ENCODE measurements around the gene MAPK13.

- TF ChIP-seq ZNF521 (tag by site-specific recombination; IDR thresholded peaks at IDR 0.05) (no peak), OSR2 (tag by site-specific recombination; IDR thresholded peaks at IDR 0.05) (no peak), ZSCAN5A (tag by site-specific recombination; IDR thresholded peaks at IDR 0.05) (no peak), ZBTB21 (tag by site-specific recombination; IDR thresholded peaks at IDR 0.05) (no peak)
- TF ChIP-seq, protein P1, sequence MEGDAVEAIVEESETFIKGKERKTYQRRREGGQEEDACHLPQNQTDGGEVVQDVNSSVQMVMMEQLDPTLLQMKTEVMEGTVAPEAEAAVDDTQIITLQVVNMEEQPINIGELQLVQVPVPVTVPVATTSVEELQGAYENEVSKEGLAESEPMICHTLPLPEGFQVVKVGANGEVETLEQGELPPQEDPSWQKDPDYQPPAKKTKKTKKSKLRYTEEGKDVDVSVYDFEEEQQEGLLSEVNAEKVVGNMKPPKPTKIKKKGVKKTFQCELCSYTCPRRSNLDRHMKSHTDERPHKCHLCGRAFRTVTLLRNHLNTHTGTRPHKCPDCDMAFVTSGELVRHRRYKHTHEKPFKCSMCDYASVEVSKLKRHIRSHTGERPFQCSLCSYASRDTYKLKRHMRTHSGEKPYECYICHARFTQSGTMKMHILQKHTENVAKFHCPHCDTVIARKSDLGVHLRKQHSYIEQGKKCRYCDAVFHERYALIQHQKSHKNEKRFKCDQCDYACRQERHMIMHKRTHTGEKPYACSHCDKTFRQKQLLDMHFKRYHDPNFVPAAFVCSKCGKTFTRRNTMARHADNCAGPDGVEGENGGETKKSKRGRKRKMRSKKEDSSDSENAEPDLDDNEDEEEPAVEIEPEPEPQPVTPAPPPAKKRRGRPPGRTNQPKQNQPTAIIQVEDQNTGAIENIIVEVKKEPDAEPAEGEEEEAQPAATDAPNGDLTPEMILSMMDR (tag by site-specific recombination; IDR thresholded peaks at IDR 0.05) = no peak
These were observed 10.8 kb downstream of the MAPK13 start for GRCh38 chr6:36141091-36141490.

All from HEK293 (cell line).